OCI-LY7 (cell line): ENCODE measurements around the gene EXPH5.

Experiments used
- CTCF ChIP-seq: fragments of 200-600 bp; sonication (generic); conservative IDR thresholded peaks from 2 replicates; pipeline ENCODE4 v1.5.1; 2014; ENCODE audit warnings: mild to moderate bottlenecking, antibody characterized with exemption, low read length, moderate library complexity, mixed read lengths
- EZH2phosphoT487 ChIP-seq: fragments of 200-600 bp; sonication (generic); IDR thresholded peaks from 2 replicates; pipeline ENCODE4 v1.6.1; 2018; ENCODE audit warnings: low read depth, borderline replicate concordance, mild to moderate bottlenecking, mixed run types, antibody characterized with exemption, low read length, moderate library complexity, mixed read lengths

- TF ChIP-seq CTCF (no peak), EZH2phosphoT487 (no peak)
These were observed 41.5 kb upstream of the EXPH5 start for GRCh38 chr11:108635106-108635505.
